ENCODE data around the gene UPF2.

DNA sequence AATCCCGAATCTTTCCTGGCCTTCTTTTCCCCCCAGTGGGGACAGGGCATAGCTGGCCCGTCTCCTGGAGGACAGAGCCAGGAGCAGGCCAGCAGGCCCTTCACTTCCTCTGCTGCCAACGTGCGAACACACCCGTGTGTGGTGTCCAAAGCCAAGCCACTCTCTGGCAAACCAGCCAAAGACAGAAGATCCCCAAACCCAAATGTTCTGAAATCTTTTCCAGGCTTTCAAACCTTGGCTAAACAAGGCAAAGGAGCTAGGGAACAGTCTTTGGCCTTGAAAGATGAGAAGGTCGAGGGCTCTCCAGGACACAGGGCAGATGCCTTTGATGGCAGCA, 156.5 kb downstream of the UPF2 start:
- TF ChIP-seq, protein P1, sequence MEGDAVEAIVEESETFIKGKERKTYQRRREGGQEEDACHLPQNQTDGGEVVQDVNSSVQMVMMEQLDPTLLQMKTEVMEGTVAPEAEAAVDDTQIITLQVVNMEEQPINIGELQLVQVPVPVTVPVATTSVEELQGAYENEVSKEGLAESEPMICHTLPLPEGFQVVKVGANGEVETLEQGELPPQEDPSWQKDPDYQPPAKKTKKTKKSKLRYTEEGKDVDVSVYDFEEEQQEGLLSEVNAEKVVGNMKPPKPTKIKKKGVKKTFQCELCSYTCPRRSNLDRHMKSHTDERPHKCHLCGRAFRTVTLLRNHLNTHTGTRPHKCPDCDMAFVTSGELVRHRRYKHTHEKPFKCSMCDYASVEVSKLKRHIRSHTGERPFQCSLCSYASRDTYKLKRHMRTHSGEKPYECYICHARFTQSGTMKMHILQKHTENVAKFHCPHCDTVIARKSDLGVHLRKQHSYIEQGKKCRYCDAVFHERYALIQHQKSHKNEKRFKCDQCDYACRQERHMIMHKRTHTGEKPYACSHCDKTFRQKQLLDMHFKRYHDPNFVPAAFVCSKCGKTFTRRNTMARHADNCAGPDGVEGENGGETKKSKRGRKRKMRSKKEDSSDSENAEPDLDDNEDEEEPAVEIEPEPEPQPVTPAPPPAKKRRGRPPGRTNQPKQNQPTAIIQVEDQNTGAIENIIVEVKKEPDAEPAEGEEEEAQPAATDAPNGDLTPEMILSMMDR (conservative IDR thresholded peaks at IDR 0.05; ENCODE audit: low read depth, low read length), result no peak
- no peak for TF ChIP-seq EZH2 (IDR thresholded peaks at IDR 0.05; ENCODE audit: borderline replicate concordance, low read depth, low read length, poor library complexity, severe bottlenecking)

Data from A673 (cell line).